ENCODE data around the gene GALNT9. TPM values are rescaled to one million over a fixed set of nuclear protein-coding genes. Genes with fewer than 3 reads are reported as not detected.
"Not testable (repeated sequence)": the region's sequence is repeated elsewhere in the genome, so short reads cannot be mapped to it uniquely, and the experiment has no call there.

GALNT9 gene
- total and polyA plus RNA-seq, 5 donors from 2014 or later = 0.37 to 0.69 (median 0.64) TPM; not detected in 2

DNA sequence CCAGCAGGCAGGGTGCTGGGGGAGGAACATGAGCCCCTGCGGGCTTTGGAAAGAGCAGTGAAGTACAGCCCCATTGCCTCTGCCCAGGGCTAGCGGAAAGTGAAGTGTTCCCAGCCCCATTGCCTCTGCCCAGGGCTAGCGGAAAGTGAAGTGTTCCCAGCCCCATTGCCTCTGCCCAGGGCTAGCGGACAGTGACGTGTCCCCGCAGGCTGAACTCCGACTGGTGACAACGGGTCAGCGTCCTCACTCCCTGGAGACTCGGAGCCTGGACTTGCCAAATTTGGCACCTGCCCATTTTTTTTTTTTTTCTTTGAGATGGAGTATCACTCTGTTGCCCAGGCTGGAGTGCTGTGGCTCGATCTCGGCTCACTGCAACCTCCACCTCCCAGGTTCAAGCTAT is 134.1 kb downstream of the GALNT9 start:
- H3K27me3 ChIP-seq (ENCODE audit: control insufficient read depth, insufficient read depth, low read length); H3K27ac ChIP-seq (ENCODE audit: insufficient read depth, low read length, poor library complexity, severe bottlenecking); H3K27me3 Mint-ChIP-seq; DNase-seq; ATAC-seq (ENCODE audit: low read depth in 2 of 2); H3K4me3 Mint-ChIP-seq; H3K4me1 ChIP-seq (ENCODE audit: control insufficient read depth, insufficient read depth, low read length, poor library complexity, severe bottlenecking); H3K27ac Mint-ChIP-seq; H3K4me3 ChIP-seq (ENCODE audit: low read depth, low read length); H3K36me3 Mint-ChIP-seq; H3K9me3 Mint-ChIP-seq; H3K36me3 ChIP-seq (ENCODE audit: control insufficient read depth, insufficient read depth, low read length): not testable (repeated sequence)
- H3K9me3 ChIP-seq (ENCODE audit: control insufficient read depth in 2 of 2, low read length in 2 of 2) = peaks cover 0 to 14% of the 10 kb centered on the region in 2 experiments
- H3K4me1 Mint-ChIP-seq = peaks cover 0 to 13% (median 2%) of the 10 kb centered on the region in 4 donors

DNA sequence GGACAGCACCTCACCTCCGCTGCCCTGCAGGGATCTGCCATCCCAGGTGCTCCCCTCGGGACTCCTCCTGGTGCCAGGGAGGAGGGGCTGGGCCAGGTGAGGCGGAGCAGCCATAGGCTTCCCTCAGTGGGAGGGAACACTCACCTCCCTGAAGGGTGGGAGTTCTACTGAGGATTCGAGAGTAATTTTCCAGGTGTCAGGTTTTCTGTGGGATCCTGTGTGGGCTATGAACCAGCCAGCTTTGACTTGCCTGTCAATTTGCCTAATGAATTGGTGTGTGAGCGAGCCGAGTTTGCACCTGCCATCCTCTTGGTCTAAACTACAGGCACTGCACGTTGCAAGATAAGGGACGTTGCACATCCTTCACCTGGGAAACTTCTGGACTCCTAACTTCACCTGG is 134.8 kb downstream of the GALNT9 start:
- H3K4me3 ChIP-seq (ENCODE audit: low read depth, low read length) = no peak overlapping the region
- no peaks in the 10 kb centered on the region for H3K36me3 ChIP-seq (ENCODE audit: control insufficient read depth, insufficient read depth, low read length)
- H3K27ac Mint-ChIP-seq = no peak overlapping the region
- DNase-seq = no peak
- no peaks in the 10 kb centered on the region for H3K27me3 ChIP-seq (ENCODE audit: control insufficient read depth, insufficient read depth, low read length)
- H3K9me3 ChIP-seq (ENCODE audit: control insufficient read depth in 2 of 2, low read length in 2 of 2) = peaks cover 0 to 14% of the 10 kb centered on the region in 2 experiments
- no peak overlapping the region for H3K4me3 Mint-ChIP-seq
- H3K27ac ChIP-seq (ENCODE audit: insufficient read depth, low read length, poor library complexity, severe bottlenecking) = no peak overlapping the region
- peaks cover 4% of the 10 kb centered on the region for H3K36me3 Mint-ChIP-seq
- H3K27me3 Mint-ChIP-seq = peaks cover 3% of the 10 kb centered on the region
- H3K4me1 ChIP-seq (ENCODE audit: control insufficient read depth, insufficient read depth, low read length, poor library complexity, severe bottlenecking) = peaks cover 11% of the 10 kb centered on the region
- ATAC-seq (ENCODE audit: low read depth in 2 of 2) = no peak
- peaks cover 0 to 9% (median 2%) of the 10 kb centered on the region in 7 donors for H3K9me3 Mint-ChIP-seq
- peaks cover 0 to 17% (median 4%) of the 10 kb centered on the region in 4 donors for H3K4me1 Mint-ChIP-seq

DNA sequence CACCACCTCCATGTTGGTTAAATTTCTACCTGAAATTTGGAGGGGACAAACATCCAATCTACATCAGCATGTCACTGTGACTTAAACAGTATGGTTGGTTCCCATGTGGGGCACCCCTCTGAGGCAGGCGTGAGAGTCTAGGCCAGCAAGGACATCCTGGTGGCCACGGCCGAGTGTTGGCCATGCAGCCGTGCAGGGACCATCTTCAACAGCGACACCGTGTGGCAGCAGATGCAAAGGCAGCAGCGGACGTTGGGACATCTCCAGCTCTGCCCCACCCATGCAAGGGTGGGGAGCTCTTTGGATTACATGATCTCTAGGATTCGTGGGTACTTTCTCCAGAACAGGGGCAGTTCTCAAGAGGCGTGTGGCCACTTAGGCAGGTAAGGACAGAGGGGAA is 135.3 kb downstream of the GALNT9 start:
- peak overlapping the region in 1 of 3 donors; percentile 51 for H3K27ac Mint-ChIP-seq
- H3K36me3 Mint-ChIP-seq = peaks cover 7% of the 10 kb centered on the region
- peak overlapping the region in 1 of 4 donors; percentile 75 for H3K4me3 Mint-ChIP-seq
- H3K9me3 ChIP-seq (ENCODE audit: control insufficient read depth in 2 of 2, low read length in 2 of 2) = peaks cover 0 to 14% of the 10 kb centered on the region in 2 experiments
- H3K4me3 ChIP-seq (ENCODE audit: low read depth, low read length) = no peak overlapping the region
- H3K27ac ChIP-seq (ENCODE audit: insufficient read depth, low read length, poor library complexity, severe bottlenecking) = no peak overlapping the region
- H3K27me3 Mint-ChIP-seq = no peaks in the 10 kb centered on the region
- peaks cover 14% of the 10 kb centered on the region for H3K4me1 ChIP-seq (ENCODE audit: control insufficient read depth, insufficient read depth, low read length, poor library complexity, severe bottlenecking)
- H3K27me3 ChIP-seq (ENCODE audit: control insufficient read depth, insufficient read depth, low read length) = no peaks in the 10 kb centered on the region
- no peaks in the 10 kb centered on the region for H3K36me3 ChIP-seq (ENCODE audit: control insufficient read depth, insufficient read depth, low read length)
- H3K9me3 Mint-ChIP-seq = peaks cover 0 to 9% (median 2%) of the 10 kb centered on the region in 7 donors
- DNase-seq (peak in 1 of 3 donors; percentile 16), ATAC-seq (ENCODE audit: low read depth in 2 of 2) (no peak)
- H3K4me1 Mint-ChIP-seq = peaks cover 0 to 21% (median 6%) of the 10 kb centered on the region in 4 donors

DNA sequence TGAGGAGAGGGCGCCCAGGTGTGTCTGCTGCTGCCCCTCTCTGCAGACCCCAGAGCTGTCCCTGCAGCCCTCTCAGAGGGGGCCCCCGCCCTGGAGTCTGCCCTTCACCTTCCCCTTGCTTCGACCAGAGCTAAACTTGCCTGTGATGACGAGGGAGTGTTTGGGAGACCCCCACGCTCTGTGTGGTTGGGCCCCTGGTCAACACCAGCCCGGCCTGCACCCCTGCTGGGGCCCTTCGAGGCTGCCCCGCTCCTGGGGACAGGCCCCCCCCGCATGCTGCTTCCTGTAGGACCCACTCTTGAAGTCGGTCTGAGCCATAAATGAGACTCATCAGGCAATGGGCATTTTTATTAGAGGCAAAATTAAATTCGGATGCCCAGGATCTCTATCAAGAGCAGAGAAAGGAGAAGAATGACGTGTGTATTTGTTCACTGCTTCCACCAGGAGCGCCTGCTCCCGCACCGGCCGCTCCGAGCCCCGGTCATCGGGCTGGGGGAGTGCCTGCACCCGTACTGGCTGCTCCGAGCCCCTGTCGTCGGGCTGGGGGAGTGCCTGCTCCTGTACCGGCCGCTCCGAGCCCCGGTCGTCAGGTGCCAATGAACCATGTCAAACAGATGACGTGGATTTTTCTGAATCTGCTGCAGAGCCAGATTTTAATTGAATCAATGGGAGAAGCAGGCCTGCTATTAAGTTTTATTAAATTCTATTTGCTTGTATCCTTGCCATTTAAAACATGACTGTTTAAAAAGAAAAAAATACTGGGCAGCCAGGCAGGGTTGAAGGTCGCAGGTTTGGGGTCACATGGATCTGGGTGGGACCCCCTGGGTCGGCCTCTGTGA is 137.5 kb downstream of the GALNT9 start:
- ATAC-seq (ENCODE audit: low read depth in 2 of 2) (no peak), DNase-seq (no peak)
- Mint-ChIP-seq H3K27me3 (no peaks in the 10 kb centered on the region), H3K36me3 (peaks cover 7% of the 10 kb centered on the region), H3K4me3 (peak overlapping the region in 1 of 4 donors; percentile 81), H3K9me3 (peaks cover 0 to 9% (median 2%) of the 10 kb centered on the region in 7 donors), H3K27ac (no peak overlapping the region), H3K4me1 (peaks cover 0 to 38% (median 6%) of the 10 kb centered on the region in 4 donors)
- no peaks in the 10 kb centered on the region for H3K27me3 ChIP-seq (ENCODE audit: control insufficient read depth, insufficient read depth, low read length)
- peaks cover 34% of the 10 kb centered on the region for H3K4me1 ChIP-seq (ENCODE audit: control insufficient read depth, insufficient read depth, low read length, poor library complexity, severe bottlenecking)
- no peaks in the 10 kb centered on the region for H3K36me3 ChIP-seq (ENCODE audit: control insufficient read depth, insufficient read depth, low read length)
- no peak overlapping the region for H3K4me3 ChIP-seq (ENCODE audit: low read depth, low read length)
- H3K9me3 ChIP-seq (ENCODE audit: control insufficient read depth in 2 of 2, low read length in 2 of 2) = peaks cover 0 to 14% of the 10 kb centered on the region in 2 experiments
- H3K27ac ChIP-seq (ENCODE audit: insufficient read depth, low read length, poor library complexity, severe bottlenecking) = no peak overlapping the region

DNA sequence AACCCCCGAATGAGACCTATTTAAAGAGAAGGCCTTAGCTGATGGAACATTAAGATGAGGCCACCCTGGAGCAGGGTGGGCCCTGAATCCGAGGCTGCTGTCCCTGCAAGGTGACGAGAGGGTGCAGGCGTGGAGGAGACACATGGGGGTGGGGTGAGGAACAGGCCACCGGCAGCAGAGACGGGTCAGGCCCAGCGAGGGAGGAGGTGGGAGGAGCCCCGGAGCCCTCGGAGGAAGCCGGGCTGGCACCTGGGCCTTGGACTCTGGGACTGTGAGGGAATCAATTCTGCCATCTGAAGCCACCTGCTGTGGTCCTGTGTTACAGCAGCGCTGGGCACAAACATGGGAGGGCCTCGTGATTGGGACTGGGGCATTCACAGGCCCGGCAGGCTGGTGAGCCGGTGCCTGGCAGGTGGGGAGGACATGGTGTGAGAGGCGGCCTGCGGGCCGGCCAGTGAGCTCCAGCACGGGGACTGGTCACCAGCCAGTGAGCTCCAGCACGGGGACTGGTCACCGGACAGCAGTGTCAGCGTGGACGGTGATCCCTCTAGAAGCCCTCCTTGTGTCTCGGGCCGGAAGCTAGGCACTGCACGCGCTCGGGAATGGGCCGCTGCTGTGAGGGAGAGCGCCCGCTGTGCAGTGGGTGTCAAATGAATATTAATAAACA is 138.4 kb downstream of the GALNT9 start:
- H3K36me3 Mint-ChIP-seq = peaks cover 7% of the 10 kb centered on the region
- peak overlapping the region in 2 of 3 donors; percentile 56 to 59 for H3K27ac Mint-ChIP-seq
- no peak overlapping the region for H3K4me3 ChIP-seq (ENCODE audit: low read depth, low read length)
- H3K4me3 Mint-ChIP-seq = peak overlapping the region; percentile 77 to 94 (median 84)
- H3K27ac ChIP-seq (ENCODE audit: insufficient read depth, low read length, poor library complexity, severe bottlenecking) = no peak overlapping the region
- no peaks in the 10 kb centered on the region for H3K27me3 ChIP-seq (ENCODE audit: control insufficient read depth, insufficient read depth, low read length)
- H3K4me1 Mint-ChIP-seq = peaks cover 0 to 47% (median 10%) of the 10 kb centered on the region in 4 donors
- H3K27me3 Mint-ChIP-seq = no peaks in the 10 kb centered on the region
- peaks cover 44% of the 10 kb centered on the region for H3K4me1 ChIP-seq (ENCODE audit: control insufficient read depth, insufficient read depth, low read length, poor library complexity, severe bottlenecking)
- ATAC-seq (ENCODE audit: low read depth in 2 of 2) (no peak), DNase-seq (no peak)
- H3K9me3 Mint-ChIP-seq = peaks cover 0 to 11% (median 2%) of the 10 kb centered on the region in 7 donors
- no peaks in the 10 kb centered on the region for H3K36me3 ChIP-seq (ENCODE audit: control insufficient read depth, insufficient read depth, low read length)
- peaks cover 0 to 14% of the 10 kb centered on the region in 2 experiments for H3K9me3 ChIP-seq (ENCODE audit: control insufficient read depth in 2 of 2, low read length in 2 of 2)

DNA sequence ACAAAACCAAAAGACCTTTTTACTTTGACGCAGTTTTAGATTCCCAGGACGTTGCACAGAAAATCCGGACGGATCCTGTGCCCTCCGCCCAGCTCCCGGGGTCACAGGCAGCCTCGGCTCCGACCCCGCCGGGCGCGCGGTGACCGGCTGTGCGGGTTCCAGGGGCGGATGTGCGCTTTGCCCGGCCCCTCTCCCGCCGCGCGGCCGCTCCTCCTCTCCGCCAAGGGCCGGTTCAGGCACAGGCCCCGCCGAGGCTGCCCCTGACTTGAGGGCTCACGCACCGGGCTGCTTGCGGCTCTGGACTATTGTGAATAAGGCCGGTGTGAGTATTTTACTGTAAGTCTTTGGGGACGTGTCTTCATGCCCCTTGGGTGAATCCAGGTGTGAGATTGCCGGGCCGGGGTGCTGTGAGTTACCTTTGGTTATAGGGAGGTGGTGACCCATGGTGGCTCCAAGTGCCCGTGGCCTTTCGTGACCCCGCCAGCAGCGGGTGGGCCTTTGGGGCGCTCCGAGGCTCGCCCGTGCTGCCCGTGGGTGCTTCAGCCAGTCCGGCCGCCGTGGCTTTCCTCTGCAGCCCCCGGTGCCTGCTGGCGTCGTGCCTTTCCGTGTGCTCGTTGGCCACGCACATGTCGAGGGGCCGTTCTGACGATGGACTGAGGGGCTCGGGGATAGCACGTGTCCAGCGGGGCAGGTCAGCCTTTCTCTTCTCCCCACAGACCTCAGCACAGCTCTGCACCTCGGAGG is 139.2 kb downstream of the GALNT9 start:
- DNase-seq (no peak), ATAC-seq (ENCODE audit: low read depth in 2 of 2) (no peak)
- H3K36me3 Mint-ChIP-seq = peaks cover 11% of the 10 kb centered on the region
- peaks cover 0 to 14% of the 10 kb centered on the region in 2 experiments for H3K9me3 ChIP-seq (ENCODE audit: control insufficient read depth in 2 of 2, low read length in 2 of 2)
- H3K27me3 ChIP-seq (ENCODE audit: control insufficient read depth, insufficient read depth, low read length) = no peaks in the 10 kb centered on the region
- peak overlapping the region; percentile 53 for H3K4me3 ChIP-seq (ENCODE audit: low read depth, low read length)
- no peaks in the 10 kb centered on the region for H3K27me3 Mint-ChIP-seq
- H3K9me3 Mint-ChIP-seq = peaks cover 0 to 15% (median 2%) of the 10 kb centered on the region in 7 donors
- H3K4me3 Mint-ChIP-seq = peak overlapping the region; percentile 76 to 95 (median 94)
- peak overlapping the region; percentile 90 to 96 (median 95) for H3K27ac Mint-ChIP-seq
- H3K27ac ChIP-seq (ENCODE audit: insufficient read depth, low read length, poor library complexity, severe bottlenecking) = peak overlapping the region; percentile 89
- no peaks in the 10 kb centered on the region for H3K36me3 ChIP-seq (ENCODE audit: control insufficient read depth, insufficient read depth, low read length)
- H3K4me1 Mint-ChIP-seq = peaks cover 3 to 55% (median 16%) of the 10 kb centered on the region in 4 donors
- H3K4me1 ChIP-seq (ENCODE audit: control insufficient read depth, insufficient read depth, low read length, poor library complexity, severe bottlenecking) = peaks cover 52% of the 10 kb centered on the region

DNA sequence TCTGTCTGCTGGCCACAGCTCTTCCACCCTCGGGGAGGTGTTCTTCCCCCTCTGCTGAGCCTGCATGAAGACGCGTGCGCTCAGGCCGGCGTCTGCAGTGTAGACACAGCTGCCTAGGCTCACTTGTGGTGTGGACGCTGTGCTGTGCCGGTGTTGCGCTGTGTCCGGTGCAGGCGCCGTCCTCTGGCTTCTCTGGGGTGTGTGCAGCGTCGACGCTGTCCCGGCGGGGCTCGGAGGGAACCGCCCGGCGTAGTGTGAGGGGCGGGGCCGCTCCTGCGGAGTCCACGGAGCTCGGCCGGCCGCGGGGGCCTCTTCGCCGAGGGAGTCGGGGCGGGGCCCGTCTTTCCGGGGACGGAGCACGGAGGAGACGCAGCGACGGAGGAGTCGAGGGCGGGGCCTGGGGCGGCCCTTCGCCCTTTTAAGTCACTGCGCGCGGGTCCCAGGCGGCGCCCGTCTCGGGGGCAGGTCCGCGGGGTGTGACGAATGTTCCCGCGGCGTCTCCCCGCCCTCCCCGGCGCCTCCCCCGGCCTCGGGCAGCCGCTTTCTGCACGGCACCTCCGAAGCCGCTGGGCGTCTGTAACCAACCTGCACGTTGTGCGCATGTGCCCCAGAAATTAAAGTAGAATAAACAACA is 139.9 kb downstream of the GALNT9 start:
- Mint-ChIP-seq H3K9me3 (peaks cover 0 to 15% (median 2%) of the 10 kb centered on the region in 7 donors), H3K36me3 (peaks cover 11% of the 10 kb centered on the region), H3K27me3 (no peaks in the 10 kb centered on the region), H3K4me3 (peak overlapping the region; percentile 76 to 95 (median 94)), H3K27ac (peak overlapping the region; percentile 94 to 96 (median 95)), H3K4me1 (peaks cover 3 to 58% (median 17%) of the 10 kb centered on the region in 4 donors)
- peaks cover 52% of the 10 kb centered on the region for H3K4me1 ChIP-seq (ENCODE audit: control insufficient read depth, insufficient read depth, low read length, poor library complexity, severe bottlenecking)
- H3K27ac ChIP-seq (ENCODE audit: insufficient read depth, low read length, poor library complexity, severe bottlenecking) = peak overlapping the region; percentile 89
- H3K9me3 ChIP-seq (ENCODE audit: control insufficient read depth in 2 of 2, low read length in 2 of 2) = peaks cover 0 to 15% of the 10 kb centered on the region in 2 experiments
- no peaks in the 10 kb centered on the region for H3K36me3 ChIP-seq (ENCODE audit: control insufficient read depth, insufficient read depth, low read length)
- H3K4me3 ChIP-seq (ENCODE audit: low read depth, low read length) = peak overlapping the region; percentile 64
- H3K27me3 ChIP-seq (ENCODE audit: control insufficient read depth, insufficient read depth, low read length) = no peaks in the 10 kb centered on the region
- DNase-seq = peak; percentile 92 to 98 (median 94)
- ATAC-seq (ENCODE audit: low read depth in 2 of 2) = peak; percentile 90 to 93
